ENCODE measurements around the gene CHST8. TPM values are rescaled to one million over a fixed set of nuclear protein-coding genes. Genes with fewer than 3 reads are reported as not detected.

Gene CHST8
- polyA plus RNA-seq, 3 donors, result not detected

- Histone ChIP-seq H3K27me3 (ENCODE audit: control insufficient read depth in 2 of 2, insufficient read depth in 2 of 2, low read length in 2 of 2) (peaks cover 0 to 11% of the 10 kb centered on the region in 2 donors), H3K4me1 (ENCODE audit: control insufficient read depth in 1 of 2, insufficient read depth in 2 of 2, low read length in 2 of 2) (no peaks in the 10 kb centered on the region), H3K4me2 (replicated peaks; ENCODE audit: extremely low read depth, low read length, poor library complexity, severe bottlenecking) (no peak overlapping the region), H4K20me1 (ENCODE audit: insufficient read depth, low read length) (no peaks in the 10 kb centered on the region), H3K79me2 (ENCODE audit: insufficient read depth, low read length) (no peaks in the 10 kb centered on the region), H3K36me3 (replicated peaks in 1 of 2; ENCODE audit: control insufficient read depth in 1 of 2, insufficient read depth in 2 of 2, low read length in 2 of 2) (no peaks in the 10 kb centered on the region), H2AFZ (ENCODE audit: insufficient read depth, low read depth, low read length, poor library complexity, severe bottlenecking) (no peak overlapping the region), H3K27ac (ENCODE audit: low read depth in 1 of 2, low read length in 2 of 2) (no peak overlapping the region), H3K4me3 (replicated peaks in 1 of 3; ENCODE audit: low read depth in 2 of 3, low read length in 3 of 3) (no peak overlapping the region), H3K9ac (ENCODE audit: insufficient read depth, low read length, poor library complexity, severe bottlenecking) (no peak overlapping the region), H3K9me3 (replicated peaks in 1 of 2; ENCODE audit: control insufficient read depth in 1 of 2, insufficient read depth in 1 of 2, low read length in 2 of 2) (no peaks in the 10 kb centered on the region)
- intact Hi-C loops (cut with micrococcal nuclease), result no loop called here
- peak overlapping the region in 1 of 7 donors; percentile 42 for H3K27ac Mint-ChIP-seq
- H3K4me1 Mint-ChIP-seq, result no peaks in the 10 kb centered on the region
- TF ChIP-seq, protein P1, sequence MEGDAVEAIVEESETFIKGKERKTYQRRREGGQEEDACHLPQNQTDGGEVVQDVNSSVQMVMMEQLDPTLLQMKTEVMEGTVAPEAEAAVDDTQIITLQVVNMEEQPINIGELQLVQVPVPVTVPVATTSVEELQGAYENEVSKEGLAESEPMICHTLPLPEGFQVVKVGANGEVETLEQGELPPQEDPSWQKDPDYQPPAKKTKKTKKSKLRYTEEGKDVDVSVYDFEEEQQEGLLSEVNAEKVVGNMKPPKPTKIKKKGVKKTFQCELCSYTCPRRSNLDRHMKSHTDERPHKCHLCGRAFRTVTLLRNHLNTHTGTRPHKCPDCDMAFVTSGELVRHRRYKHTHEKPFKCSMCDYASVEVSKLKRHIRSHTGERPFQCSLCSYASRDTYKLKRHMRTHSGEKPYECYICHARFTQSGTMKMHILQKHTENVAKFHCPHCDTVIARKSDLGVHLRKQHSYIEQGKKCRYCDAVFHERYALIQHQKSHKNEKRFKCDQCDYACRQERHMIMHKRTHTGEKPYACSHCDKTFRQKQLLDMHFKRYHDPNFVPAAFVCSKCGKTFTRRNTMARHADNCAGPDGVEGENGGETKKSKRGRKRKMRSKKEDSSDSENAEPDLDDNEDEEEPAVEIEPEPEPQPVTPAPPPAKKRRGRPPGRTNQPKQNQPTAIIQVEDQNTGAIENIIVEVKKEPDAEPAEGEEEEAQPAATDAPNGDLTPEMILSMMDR (IDR thresholded peaks at IDR 0.05), result no peak
- no peak overlapping the region for H3K4me3 Mint-ChIP-seq
- peaks cover 12 to 19% (median 13%) of the 10 kb centered on the region in 3 donors for H3K27me3 Mint-ChIP-seq (ENCODE audit: low read depth in 3 of 3)
- no peak for DNase-seq
- WGBS (ENCODE audit: insufficient coverage), result 92% methylated on average over 15 of the region's 18 CpGs
- no peaks in the 10 kb centered on the region for H3K36me3 Mint-ChIP-seq
- peaks cover 0 to 2% (median 0%) of the 10 kb centered on the region in 7 donors for H3K9me3 Mint-ChIP-seq
These were observed 67.5 kb downstream of the CHST8 start for GRCh38 chr19:33689138-33689746.

DNA sequence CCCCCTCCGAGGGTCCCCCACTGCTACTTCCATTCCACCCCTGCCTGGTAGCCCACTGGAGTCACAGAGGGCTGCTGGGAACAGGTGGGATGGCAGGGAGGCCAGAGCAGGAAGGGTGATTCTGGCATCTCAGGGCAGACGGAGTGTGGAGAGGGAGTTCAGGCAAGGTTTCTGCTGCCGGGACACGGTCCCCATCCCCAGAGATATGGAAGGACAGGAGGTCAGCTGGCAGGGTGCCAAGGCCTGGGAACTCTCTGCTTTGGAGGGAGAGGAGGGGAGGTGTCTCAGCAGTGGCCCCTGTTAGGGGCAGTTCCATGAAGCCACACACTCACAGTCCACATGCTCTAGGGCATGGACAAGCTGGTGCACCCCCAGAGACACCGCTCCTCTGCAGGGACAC is 68.1 kb downstream of the CHST8 start:
- H3K9me3 ChIP-seq (replicated peaks in 1 of 2; ENCODE audit: control insufficient read depth in 1 of 2, insufficient read depth in 1 of 2, low read length in 2 of 2), result no peaks in the 10 kb centered on the region
- Mint-ChIP-seq H3K4me1 (no peaks in the 10 kb centered on the region), H3K9me3 (peaks cover 0 to 1% (median 0%) of the 10 kb centered on the region in 7 donors), H3K27ac (peak overlapping the region in 1 of 7 donors; percentile 18), H3K4me3 (no peak overlapping the region), H3K27me3 (ENCODE audit: low read depth in 3 of 3) (peaks cover 6 to 12% (median 6%) of the 10 kb centered on the region in 3 donors), H3K36me3 (no peaks in the 10 kb centered on the region)
- no peak overlapping the region for H3K27ac ChIP-seq (ENCODE audit: low read depth in 1 of 2, low read length in 2 of 2)
- DNase-seq, result no peak
- intact Hi-C loops (cut with micrococcal nuclease), result no loop called here
- TF ChIP-seq, protein P1 (IDR thresholded peaks at IDR 0.05), result no peak
- no peaks in the 10 kb centered on the region for H3K36me3 ChIP-seq (replicated peaks in 1 of 2; ENCODE audit: control insufficient read depth in 1 of 2, insufficient read depth in 2 of 2, low read length in 2 of 2)
- H3K4me3 ChIP-seq (replicated peaks in 1 of 3; ENCODE audit: low read depth in 2 of 3, low read length in 3 of 3), result no peak overlapping the region
- H3K4me1 ChIP-seq (ENCODE audit: control insufficient read depth in 1 of 2, insufficient read depth in 2 of 2, low read length in 2 of 2), result no peaks in the 10 kb centered on the region
- no peak overlapping the region for H3K4me2 ChIP-seq (replicated peaks; ENCODE audit: extremely low read depth, low read length, poor library complexity, severe bottlenecking)
- no peaks in the 10 kb centered on the region for H3K79me2 ChIP-seq (ENCODE audit: insufficient read depth, low read length)
- H4K20me1 ChIP-seq (ENCODE audit: insufficient read depth, low read length), result no peaks in the 10 kb centered on the region
- H2AFZ ChIP-seq (ENCODE audit: insufficient read depth, low read depth, low read length, poor library complexity, severe bottlenecking), result no peak overlapping the region
- 100% methylated on average over 3 of the region's 5 CpGs for WGBS (ENCODE audit: insufficient coverage)
- H3K9ac ChIP-seq (ENCODE audit: insufficient read depth, low read length, poor library complexity, severe bottlenecking), result no peak overlapping the region
- peaks cover 0 to 5% of the 10 kb centered on the region in 2 donors for H3K27me3 ChIP-seq (ENCODE audit: control insufficient read depth in 2 of 2, insufficient read depth in 2 of 2, low read length in 2 of 2)

Data from CD14-positive monocyte (primary cell).